NCI-H748 (cell line): ENCODE measurements around the gene KIF17.

Experiments used
- DNase-seq: peaks from one replicate; lab custom pipeline; 2025; ENCODE audit not compliant: unreplicated experiment; lab: John Stamatoyannopoulos, UW

The KIF17 gene

DNA sequence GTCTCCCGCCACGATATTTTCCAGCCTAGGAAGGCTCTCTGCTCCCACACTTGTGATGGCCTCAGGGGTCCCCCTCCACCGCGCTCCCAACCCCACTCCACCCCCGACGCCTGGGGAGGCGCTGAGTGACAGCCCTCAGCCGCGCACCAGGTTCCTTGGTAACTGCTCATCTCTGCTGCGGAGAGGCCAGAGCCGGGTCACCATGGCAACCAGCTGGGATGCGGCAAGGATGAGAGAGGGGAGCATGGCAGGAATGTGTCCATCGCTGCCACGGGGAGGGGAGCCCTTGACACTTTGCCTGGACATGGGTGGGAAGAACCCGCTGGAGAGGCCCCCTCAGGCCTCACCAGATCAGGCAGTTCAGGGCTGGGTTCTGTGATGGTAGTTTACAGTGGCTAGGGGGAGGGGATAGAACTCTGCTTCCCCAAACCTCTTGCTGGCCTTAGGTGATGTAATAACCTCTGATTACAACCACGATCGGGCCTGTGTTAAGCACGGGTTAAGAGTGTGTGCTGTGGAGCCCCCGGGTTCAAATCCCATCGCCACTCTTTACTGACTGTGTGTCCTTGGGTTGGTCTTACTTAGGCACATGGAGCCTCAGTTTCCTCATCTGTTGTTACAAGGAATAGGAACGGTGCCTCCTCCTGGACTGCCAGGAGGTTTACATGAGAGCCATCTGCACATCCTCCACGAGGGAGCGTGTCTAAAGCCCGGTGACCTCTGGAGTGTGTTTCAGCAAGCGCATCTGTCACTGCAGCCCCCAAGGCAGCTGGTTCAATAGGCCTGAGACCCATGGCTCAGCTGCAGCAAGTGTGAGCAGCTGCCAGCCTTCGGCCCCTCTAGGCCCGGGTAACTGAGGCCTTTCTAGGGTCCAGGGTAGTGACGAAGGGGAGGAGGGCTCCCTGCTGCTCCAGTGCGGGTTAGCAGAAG lies 6.3 kb downstream of the KIF17 start:
- DNase-seq = peak; percentile 49

- no peak for DNase-seq
These were observed 7.1 kb downstream of the KIF17 start for GRCh38 chr1:20710469-20711284.

DNA sequence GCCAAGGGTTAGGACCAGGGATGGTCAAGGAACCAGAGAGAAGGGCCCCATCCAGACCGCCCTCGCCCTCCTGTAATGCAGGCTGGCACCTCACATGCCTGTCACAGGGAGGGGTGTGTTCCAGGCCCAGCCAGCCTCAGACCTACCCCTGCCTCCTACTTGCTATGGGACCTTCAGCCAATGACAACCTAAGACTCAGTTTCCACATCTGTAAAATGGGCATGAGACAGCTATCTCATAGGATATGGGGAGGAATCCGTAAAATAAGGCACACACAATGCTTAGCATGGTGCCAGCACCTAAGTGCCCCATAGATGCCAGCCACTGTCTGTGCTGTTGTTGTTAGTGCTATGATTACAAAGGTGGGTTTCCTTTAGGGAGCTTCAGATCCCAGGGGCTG lies 7.9 kb downstream of the KIF17 start:
- DNase-seq = no peak

DNA sequence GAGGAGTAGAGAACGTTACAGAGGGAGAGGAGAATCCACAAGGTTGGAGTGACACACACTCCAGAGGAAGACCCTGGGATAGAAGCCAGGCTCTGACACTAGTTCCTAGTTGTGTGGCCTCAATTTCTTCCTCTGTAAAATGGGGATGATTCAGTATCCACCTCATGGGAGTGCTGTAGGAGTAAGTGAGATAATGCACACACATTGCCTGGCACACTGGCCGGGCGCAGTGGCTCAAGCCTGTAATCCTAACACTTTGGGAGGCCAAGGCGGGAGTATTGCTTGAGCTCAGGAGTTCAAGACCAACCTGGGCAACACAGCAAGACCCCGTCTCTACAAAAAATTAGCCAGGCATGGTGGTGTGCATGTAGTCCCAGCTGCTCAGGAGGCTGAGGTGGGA lies 8.9 kb downstream of the KIF17 start:
- DNase-seq = no peak

DNA sequence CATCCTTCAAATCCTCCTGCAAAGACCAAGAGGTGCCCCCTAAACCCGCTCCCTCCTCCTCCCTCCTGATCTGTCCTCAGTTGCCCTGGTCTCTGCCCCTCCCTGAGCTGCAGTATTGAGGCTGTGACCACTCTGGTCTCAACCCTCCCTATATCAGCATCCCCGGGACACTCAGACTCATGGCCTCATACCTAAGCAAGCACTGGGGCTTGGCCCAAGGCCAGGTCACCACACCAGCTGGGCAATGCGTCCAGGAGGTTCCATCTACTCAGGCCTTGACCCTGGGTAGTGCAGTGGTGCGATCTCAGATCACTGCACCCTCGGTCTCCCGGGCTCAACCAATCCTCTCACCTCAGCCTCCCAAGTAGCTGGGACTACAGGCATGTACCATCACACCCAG lies 9.8 kb downstream of the KIF17 start:
- no peak for DNase-seq

- DNase-seq = no peak
These were observed 11.0 kb downstream of the KIF17 start for GRCh38 chr1:20706841-20707240.

DNA sequence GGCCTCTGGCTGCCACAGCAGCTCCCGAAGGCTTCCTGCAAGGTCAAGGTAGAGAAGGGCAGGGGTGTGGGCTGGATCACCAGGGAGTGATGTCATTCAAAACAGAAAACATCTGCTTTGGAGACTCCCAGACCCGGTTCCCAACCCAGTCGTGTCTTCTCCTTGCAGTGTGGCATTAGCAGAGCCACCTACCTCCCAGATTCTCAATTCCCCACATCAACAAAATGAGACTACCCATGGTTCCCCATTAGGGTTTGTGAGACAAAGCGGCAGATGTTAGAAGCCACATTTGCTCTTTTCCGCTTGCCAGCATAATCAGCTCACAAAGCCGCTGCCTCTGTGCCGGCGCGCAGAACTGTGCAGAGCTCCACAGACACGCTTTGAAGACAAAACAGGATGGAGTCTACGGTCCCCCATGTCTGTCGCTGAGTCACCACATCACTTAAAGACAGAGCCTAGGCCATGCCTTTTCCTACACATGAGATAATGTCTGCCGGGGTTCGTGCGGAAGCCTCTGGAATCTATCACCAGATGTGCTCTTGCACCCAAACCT lies 12.5 kb downstream of the KIF17 start:
- DNase-seq = no peak

- no peak for DNase-seq
These were observed 13.2 kb downstream of the KIF17 start for GRCh38 chr1:20704390-20705202.

- DNase-seq = no peak
These were observed 14.6 kb downstream of the KIF17 start for GRCh38 chr1:20703124-20703756.

- DNase-seq = no peak
These were observed 15.4 kb downstream of the KIF17 start for GRCh38 chr1:20702416-20702815.

GRCh38 chr1:20701847-20702246 lies 16.0 kb downstream of the KIF17 start:
- DNase-seq = no peak

- DNase-seq = no peak
These were observed 16.4 kb downstream of the KIF17 start for GRCh38 chr1:20701446-20701845.

GRCh38 chr1:20700636-20701215 lies 17.1 kb downstream of the KIF17 start:
- no peak for DNase-seq

DNA sequence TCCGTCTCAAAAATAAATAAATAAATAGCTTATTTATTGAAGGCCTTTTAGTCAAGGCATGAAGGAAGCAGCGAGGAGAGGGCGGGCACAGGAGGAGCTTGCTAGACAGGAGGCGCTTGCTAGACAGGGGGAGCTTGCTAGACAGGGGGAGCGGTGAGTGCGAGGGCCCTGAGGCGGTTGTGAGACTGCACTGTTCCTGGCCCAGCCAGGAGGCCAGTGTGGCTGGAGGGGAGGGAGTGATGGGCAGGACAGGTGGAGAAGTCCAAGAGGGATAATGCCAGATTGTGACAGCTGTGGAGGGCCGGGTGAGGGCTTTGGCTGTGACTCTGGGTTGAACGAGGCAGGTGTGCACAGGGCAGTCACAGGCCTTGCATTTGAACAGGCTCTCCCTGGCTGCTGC lies 18.2 kb downstream of the KIF17 start:
- no peak for DNase-seq

DNA sequence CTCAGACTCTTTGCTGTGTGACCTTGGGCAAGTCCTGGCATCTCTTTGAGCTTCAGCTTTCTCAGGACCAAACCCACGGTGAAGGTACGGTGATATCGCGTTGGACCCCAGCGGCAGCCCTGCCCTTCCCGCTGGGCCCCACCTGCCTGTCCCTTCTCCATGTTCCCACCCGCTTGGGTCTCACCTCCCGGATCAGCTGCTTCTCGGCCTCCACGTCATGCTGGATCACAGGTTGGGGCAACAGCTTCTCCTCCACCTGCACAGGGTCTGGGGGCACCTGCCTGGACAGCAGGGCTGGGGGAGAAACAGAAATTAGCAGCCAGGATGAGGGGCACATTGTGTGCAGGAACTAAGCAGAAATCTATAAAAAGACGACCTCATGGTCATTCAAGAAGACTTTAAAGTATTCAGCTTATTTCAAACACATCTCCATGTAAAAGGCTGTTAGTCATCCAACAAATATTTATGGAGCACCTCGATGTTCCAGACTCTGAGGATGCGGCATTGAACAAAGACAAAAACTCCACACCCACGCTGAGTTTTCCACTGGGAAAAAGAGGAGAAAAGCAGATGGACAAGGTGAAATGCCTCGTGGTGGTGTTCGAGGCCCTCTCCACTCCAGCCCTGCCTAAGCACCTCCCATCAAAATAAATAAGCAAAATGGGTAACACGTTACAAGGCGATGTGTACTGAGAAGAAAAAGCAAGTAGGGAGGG lies 19.5 kb downstream of the KIF17 start:
- no peak for DNase-seq

- no peak for DNase-seq
These were observed 20.2 kb downstream of the KIF17 start for GRCh38 chr1:20697563-20697962.

DNA sequence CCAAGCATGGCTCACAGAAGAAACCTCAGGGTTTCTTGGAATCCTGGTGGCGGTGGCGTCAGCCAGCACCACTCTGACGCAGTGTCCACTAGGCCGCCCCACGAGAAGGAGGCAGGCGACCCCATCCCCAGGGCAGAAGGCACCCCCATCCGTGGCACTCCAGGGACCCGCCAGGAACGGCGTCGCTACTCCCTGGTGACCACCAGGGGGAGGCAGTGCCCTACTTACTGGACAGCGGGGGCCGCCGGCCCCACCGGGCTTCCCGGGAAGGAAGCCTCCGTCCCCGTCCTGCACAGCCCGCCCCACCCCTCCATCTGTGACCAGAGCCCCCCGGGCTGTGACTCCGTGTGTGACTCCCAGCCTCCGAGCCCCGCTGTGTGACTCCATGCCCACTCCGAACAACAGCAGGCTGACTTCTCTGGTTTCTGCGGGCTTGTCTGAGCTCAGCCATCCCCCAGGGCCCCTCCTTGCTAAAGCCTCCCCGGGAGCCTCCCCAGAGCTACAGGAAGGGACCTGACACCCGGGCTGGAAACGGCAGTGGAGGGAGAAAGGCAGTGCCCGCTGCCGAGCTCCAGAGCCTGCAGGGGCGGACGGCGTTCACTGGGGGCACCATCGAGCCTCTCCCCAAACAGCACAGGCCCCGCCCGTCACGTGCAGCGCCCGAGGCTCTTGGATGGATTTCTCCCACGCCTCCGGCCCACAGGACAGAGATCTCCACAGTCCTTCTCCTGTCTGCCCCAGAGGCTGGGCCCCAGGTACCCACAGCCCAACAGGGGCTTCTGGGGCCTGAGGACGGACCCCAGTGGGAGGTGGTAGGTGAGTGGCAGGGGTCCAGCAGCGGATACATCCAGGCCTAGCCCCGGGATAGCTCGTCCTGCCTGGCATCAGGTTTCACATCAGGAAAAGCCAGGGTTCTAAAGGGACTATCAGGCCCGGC lies 21.1 kb downstream of the KIF17 start:
- DNase-seq = peak; percentile 85

- DNase-seq = no peak
These were observed 22.3 kb downstream of the KIF17 start for GRCh38 chr1:20695515-20695914.
